H1 (cell line): ENCODE measurements around the gene FABP7. TPM values are rescaled to one million over a fixed set of nuclear protein-coding genes. Genes with fewer than 3 reads are reported as not detected.

Experiments
- CTCF ChIA-PET: fragments of 300-600 bp; sonication (Branson Sonifier 250); formaldehyde crosslinking; loops from one replicate; lab custom pipeline; 2021; ENCODE audit not compliant: partially characterized antibody; lab: Charles Lee
- POLR2A ChIA-PET: fragments of 300-600 bp; sonication (Branson Sonifier 250); formaldehyde crosslinking; loops from one replicate; lab custom pipeline; 2021; ENCODE audit warnings: inconsistent platforms; ENCODE audit not compliant: partially characterized antibody; lab: Charles Lee
- DNase-seq, 2 experiments: peaks; one replicate each; pipeline versions ENCODE4 v3.0.0 to v3.0.0-alpha.2; 2010 to 2022; ENCODE audit warnings: low spot score in 2 of 2, low read depth in 1 of 2, mixed read lengths in 1 of 2
- FAIRE-seq: peaks from 2 replicates; lab custom pipeline; 2011; peaks lifted over from hg19 to GRCh38; lab: Jason Lieb, UNC
- H2AFZ ChIP-seq: 2 replicates; pipeline ENCODE4 v1.8.1; 2012; ENCODE audit warnings: low read length, inconsistent platforms
- H2AK5ac ChIP-seq: 2 replicates; pipeline ENCODE4 v1.6.1; 2013; ENCODE audit warnings: low read depth, low read length
- H2BK120ac ChIP-seq: replicated peaks from 2 replicates; pipeline ENCODE3; 2013; ENCODE audit warnings: low read depth, low read length, inconsistent platforms
- H2BK12ac ChIP-seq: 2 replicates; pipeline ENCODE4 v1.6.1; 2013; ENCODE audit warnings: low read depth, low read length
- H2BK15ac ChIP-seq: 2 replicates; pipeline ENCODE4 v1.6.1; 2013; ENCODE audit warnings: low read length
- H2BK20ac ChIP-seq: 2 replicates; pipeline ENCODE4 v1.6.1; 2013; ENCODE audit warnings: low read length
- H2BK5ac ChIP-seq: 2 replicates; pipeline ENCODE4 v1.6.1; 2013; ENCODE audit warnings: low read depth, low read length
- H3K14ac ChIP-seq: 2 replicates; pipeline ENCODE4 v1.6.1; 2013; ENCODE audit warnings: inconsistent platforms; ENCODE audit not compliant: insufficient read length
- H3K18ac ChIP-seq: 2 replicates; pipeline ENCODE4 v1.6.1; 2013; ENCODE audit warnings: low read length; ENCODE audit errors: extremely low read depth
- H3K23ac ChIP-seq: 2 replicates; pipeline ENCODE4 v1.6.1; 2013; ENCODE audit warnings: inconsistent platforms; ENCODE audit not compliant: insufficient read length
- H3K23me2 ChIP-seq: 2 replicates; pipeline ENCODE4 v1.6.1; 2013; ENCODE audit warnings: low read depth, low read length
- H3K27ac ChIP-seq: 2 replicates; pipeline ENCODE4 v1.6.1; 2011; ENCODE audit warnings: low read depth, low read length, inconsistent platforms
- H3K27me3 ChIP-seq, 4 experiments: replicated peaks in 1 of 4; 1 replicate in 1 of 4; 2 replicates in 3 of 4; pipeline versions ENCODE4 v1.6.1 to v1.8.1; 2011 to 2013; ENCODE audit warnings: low read length in 3 of 4, mild to moderate bottlenecking in 3 of 4, inconsistent platforms in 2 of 4, mixed read lengths in 2 of 4, moderate library complexity in 1 of 4; ENCODE audit not compliant: control insufficient read depth in 3 of 4, insufficient read depth in 3 of 4; ENCODE audit errors: extremely low read depth in 1 of 4
- H3K36me3 ChIP-seq, 4 experiments: 2 replicates each; pipeline versions ENCODE4 v1.6.1 to v1.8.1; 2011 to 2013; ENCODE audit warnings: mild to moderate bottlenecking in 4 of 4, low read length in 3 of 4, moderate library complexity in 2 of 4, control low read depth in 1 of 4, inconsistent platforms in 1 of 4; ENCODE audit not compliant: insufficient read depth in 4 of 4, control insufficient read depth in 2 of 4
- H3K4ac ChIP-seq: replicated peaks from 2 replicates; pipeline ENCODE3; 2013; ENCODE audit warnings: low read length, low read depth, mixed read lengths, inconsistent platforms; ENCODE audit not compliant: insufficient read length
- H3K4me1 ChIP-seq, 4 experiments: replicated peaks in 1 of 4; 1 replicate in 1 of 4; 2 replicates in 3 of 4; pipeline versions ENCODE4 v1.6.1 to v1.8.1; 2011 to 2013; ENCODE audit warnings: low read length in 3 of 4, inconsistent platforms in 2 of 4, mixed read lengths in 1 of 4; ENCODE audit not compliant: insufficient read depth in 4 of 4, control insufficient read depth in 3 of 4
- H3K4me2 ChIP-seq, 2 experiments: 2 replicates each; pipeline versions ENCODE4 v1.6.1 to v1.8.1; 2011 to 2013; ENCODE audit warnings: low read depth in 2 of 2, low read length in 2 of 2, control low read depth in 1 of 2, inconsistent platforms in 1 of 2, mild to moderate bottlenecking in 1 of 2; ENCODE audit not compliant: insufficient read depth in 1 of 2
- H3K4me3 ChIP-seq, 4 experiments: fragments of 200-600, 300-600 bp in 1 of 4; sonication (generic), shearing (Covaris generic), sonication (Bioruptor Twin) in 1 of 4; 2 replicates each; pipeline versions ENCODE4 v1.5.1 to v1.8.1; 2011 to 2016; ENCODE audit warnings: low read length in 4 of 4, low read depth in 3 of 4, control low read depth in 2 of 4, inconsistent platforms in 2 of 4, mild to moderate bottlenecking in 2 of 4, mixed read lengths in 1 of 4, moderate library complexity in 1 of 4; ENCODE audit not compliant: insufficient read depth in 2 of 4; ENCODE audit errors: extremely low read depth in 1 of 4
- H3K56ac ChIP-seq: replicated peaks from 2 replicates; pipeline ENCODE3; 2013; ENCODE audit warnings: low read depth, mild to moderate bottlenecking, mixed read lengths, low read length, inconsistent platforms; ENCODE audit not compliant: insufficient read length
- H3K79me1 ChIP-seq: 2 replicates; pipeline ENCODE4 v1.6.1; 2013; ENCODE audit warnings: low read depth, low read length, control low read depth
- H3K79me2 ChIP-seq, 2 experiments: 2 replicates each; pipeline versions ENCODE4 v1.6.1 to v1.8.1; 2012 to 2013; ENCODE audit warnings: low read length in 2 of 2, mild to moderate bottlenecking in 2 of 2, inconsistent platforms in 1 of 2; ENCODE audit not compliant: insufficient read depth in 2 of 2, control insufficient read depth in 1 of 2
- H3K9ac ChIP-seq, 4 experiments: replicated peaks in 1 of 4; 1 replicate in 1 of 4; 2 replicates in 3 of 4; pipeline versions ENCODE4 v1.6.1 to v1.8.1; 2011 to 2013; ENCODE audit warnings: low read depth in 3 of 4, low read length in 3 of 4, control low read depth in 2 of 4, mild to moderate bottlenecking in 2 of 4, moderate library complexity in 2 of 4, inconsistent platforms in 1 of 4; ENCODE audit errors: extremely low read depth in 1 of 4
- H3K9me3 ChIP-seq, 2 experiments: 2 replicates each; pipeline versions ENCODE4 v1.6.1 to v1.8.1; 2012 to 2013; ENCODE audit warnings: mild to moderate bottlenecking in 2 of 2, moderate library complexity in 2 of 2, control low read depth in 1 of 2, inconsistent platforms in 1 of 2, low read depth in 1 of 2, low read length in 1 of 2, mixed read lengths in 1 of 2; ENCODE audit not compliant: insufficient read depth in 2 of 2
- H4K20me1 ChIP-seq, 2 experiments: replicated peaks in 1 of 2; 2 replicates each; pipeline versions ENCODE3 to v1.8.1; 2011 to 2013; ENCODE audit warnings: inconsistent platforms in 2 of 2, low read length in 2 of 2, mild to moderate bottlenecking in 1 of 2; ENCODE audit not compliant: insufficient read depth in 2 of 2, control insufficient read depth in 1 of 2
- H4K5ac ChIP-seq: 2 replicates; pipeline ENCODE4 v1.6.1; 2013; ENCODE audit warnings: low read length, low read depth, mixed read lengths, inconsistent platforms; ENCODE audit not compliant: insufficient read length
- H4K8ac ChIP-seq: 2 replicates; pipeline ENCODE4 v1.8.0; 2013; ENCODE audit warnings: mild to moderate bottlenecking, moderate library complexity, low read length, inconsistent platforms; ENCODE audit not compliant: insufficient read depth; ENCODE audit errors: extremely low read depth
- H4K91ac ChIP-seq: replicated peaks from 2 replicates; pipeline ENCODE3; 2013; ENCODE audit warnings: low read length, mixed read lengths, inconsistent platforms; ENCODE audit not compliant: insufficient read length
- ASH2L ChIP-seq: fragments of 200-600, 300-600 bp; sonication (generic); IDR thresholded peaks from one replicate; pipeline ENCODE4 v1.7.1; 2017; ENCODE audit warnings: low read length
- KDM1A ChIP-seq: fragments of 200-600, 300-600 bp; sonication (generic); IDR thresholded peaks from 2 replicates; pipeline ENCODE4 v1.7.1; 2016; ENCODE audit warnings: mild to moderate bottlenecking, low read length, borderline replicate concordance
- WGBS, 2 experiments: shearing (Covaris generic) in 1 of 2; methylation state at CpG; one replicate each; pipeline versions ENCODE4 v1.1.6 to v1.1.7; 2013 to 2015; ENCODE audit warnings: low lambda C conversion rate in 2 of 2, mixed read lengths in 2 of 2, inconsistent platforms in 1 of 2, low coverage in 1 of 2, missing lambda C conversion rate in 1 of 2; ENCODE audit not compliant: insufficient replicate concordance in 2 of 2, insufficient coverage in 1 of 2, insufficient read length in 1 of 2; ENCODE audit errors: extremely low coverage in 1 of 2, missing lambda C conversion rate in 1 of 2; 5-methylcytosine and 5-hydroxymethylcytosine counted together
- long read RNA-seq, 2 experiments: library from RNA in 1 of 2; library from capped mRNA in 1 of 2; stranded (forward); transcript quantifications; one replicate each; pipeline ENCODE4 v2.0.0, GENCODE V29; 2021; ENCODE audit warnings: inconsistent platforms in 1 of 2
- polyA minus RNA-seq, 3 experiments: library from RNA; depleted of rRNA, polyadenylated mRNA; stranded (reverse); fragments of >200 nt; gene quantifications; 1 replicate in 2 of 3; 2 replicates in 1 of 3; pipeline ENCODE4 v1.2.3, GENCODE V29; 2011
- polyA plus RNA-seq, 7 experiments: library from polyadenylated mRNA; depleted of rRNA in 3 of 7; stranded (reverse) in 5 of 7; unstranded in 2 of 7; fragments of >200 nt in 5 of 7; fragments of 200-250 nt in 2 of 7; gene quantifications; 1 replicate in 5 of 7; 2 replicates in 1 of 7; 4 replicates in 1 of 7; pipeline versions ENCODE4 v1.2.1 to v1.2.3, GENCODE V29; 2011 to 2013; ENCODE audit warnings: missing spikeins in 2 of 7, mixed read lengths in 2 of 7
- total RNA-seq: library from RNA; stranded (reverse); fragmentation: NEBNext Ultra II Directional; extraction: Animal tissue kit (Norgen Biotek cat#: 25700); gene quantifications from 2 replicates; pipeline ENCODE4 v1.2.1, GENCODE V29; 2021

Gene FABP7
- total RNA-seq (13.1 and 14.0 TPM in 2 replicates), polyA plus RNA-seq (2011; rRNA removed) (3.6 and 10.6 TPM in 2 replicates), polyA minus RNA-seq (2011; rRNA and poly(A)+ RNA removed) (1.6 and 4.9 TPM in 2 replicates)
- polyA plus RNA-seq (2011; cell fraction: cytosol; rRNA removed), result 14.1 TPM
- polyA plus RNA-seq (2011; cell fraction: nucleus; rRNA removed), result 2.1 TPM
- 13.7 to 26.6 TPM (median 15.3 TPM) in 4 replicates for polyA plus RNA-seq (2012, experiment 1 of 2)
- polyA plus RNA-seq (2012, experiment 2 of 2), result 5.9 TPM
- polyA plus RNA-seq (2013, experiment 1 of 2), result 8.0 TPM
- 7.7 TPM for polyA plus RNA-seq (2013, experiment 2 of 2)
- not detected for polyA minus RNA-seq (2011; cell fraction: cytosol; rRNA and poly(A)+ RNA removed)
- 1.5 TPM for polyA minus RNA-seq (2011; cell fraction: nucleus; rRNA and poly(A)+ RNA removed)
- long read RNA-seq, experiment 1, transcript FABP7-202 (4 exons, 1,026 nt), result major isoform, 14 of 21 reads
- long read RNA-seq, experiment 1, partial matches to known transcripts, result 6 of 21 reads
- long read RNA-seq, experiment 1, other reads (novel, unspliced or antisense), result 1 of 21 reads
- long read RNA-seq, experiment 2, transcript FABP7-202 (4 exons, 1,026 nt), result major isoform, 57 of 59 reads
- long read RNA-seq, experiment 2, partial matches to known transcripts, result 1 of 59 reads
- long read RNA-seq, experiment 2, other reads (novel, unspliced or antisense), result 1 of 59 reads

GRCh38 chr6:122779667-122780066 lies at the start of gene FABP7:
Gene FABP7, plus strand, starts transcription at chr6:122779716. Its CDS starts 79 bp downstream, at chr6:122779795.
- Histone ChIP-seq H4K91ac (no peak within 1 kb of the TSS), H2BK15ac (no peak within 1 kb of the TSS), H3K4me1 (peaks cover 2 to 9% (median 8%) of the 10 kb centered on the region in 4 experiments; a peak in 6 of 7 replicates), H2BK5ac (no peak within 1 kb of the TSS; the same call in 1 of the 2 replicates), H3K9me3 (no peaks in the 10 kb centered on the region), H2BK120ac (no peak within 1 kb of the TSS), H3K18ac (peak within 1 kb of the TSS; percentile 9; the same call in 1 of the 2 replicates), H3K36me3 (no peaks in the 10 kb centered on the region), H4K5ac (no peak within 1 kb of the TSS), H3K56ac (no peak within 1 kb of the TSS), H4K20me1 (no peaks in the 10 kb centered on the region)
- CTCF ChIA-PET, result interaction anchor here (0.6 to 2.2 kb wide), 9 partner anchors 8 to 426 kb away, joined by 3 to 11 read pairs (median 3); partner anchors contain the start of gene SMPDL3A
- POLR2A ChIA-PET, result interaction anchor here (1.2 to 1.7 kb wide), 2 partner anchors 8 to 10 kb away, joined by 4 to 5 read pairs; partner anchors contain the start of gene SMPDL3A
- FAIRE-seq, result peak; percentile 19
- 58% methylated on average over 3 of the region's 3 CpGs; no CpG with 5 or more reads in 1 of the 2 experiments for WGBS, 2 experiments
- TF ChIP-seq KDM1A (no peak), ASH2L (peak; percentile 14)
- TF ChIP-seq, all 59 proteins: peak for 1
- Histone ChIP-seq H3K14ac (no peak within 1 kb of the TSS), H3K23ac (no peak within 1 kb of the TSS), H3K23me2 (no peaks in the 10 kb centered on the region; the same call in 1 of the 2 replicates), H2AK5ac (no peak within 1 kb of the TSS), H3K79me2 (no peaks in the 10 kb centered on the region), H3K27ac (no peak within 1 kb of the TSS), H2BK12ac (0 out of 2 replicates have a peak within 1 kb of the TSS, but pooled peaks have one; percentile 20), H4K8ac (no peak within 1 kb of the TSS), H3K79me1 (no peaks in the 10 kb centered on the region), H2AFZ (peak within 1 kb of the TSS; percentile 96), H2BK20ac (no peak within 1 kb of the TSS), H3K9ac (no peak within 1 kb of the TSS), H3K27me3 (no peaks in the 10 kb centered on the region), H3K4me2 (peak within 1 kb of the TSS; percentile 52 to 63), H3K4ac (no peak within 1 kb of the TSS), H3K4me3 (peak within 1 kb of the TSS in 1 of 4 experiments; percentile 47; a peak in 3 of 8 replicates)
- no peak for DNase-seq
